Measurements from ENCODE around the gene CCDC144A.

DNA sequence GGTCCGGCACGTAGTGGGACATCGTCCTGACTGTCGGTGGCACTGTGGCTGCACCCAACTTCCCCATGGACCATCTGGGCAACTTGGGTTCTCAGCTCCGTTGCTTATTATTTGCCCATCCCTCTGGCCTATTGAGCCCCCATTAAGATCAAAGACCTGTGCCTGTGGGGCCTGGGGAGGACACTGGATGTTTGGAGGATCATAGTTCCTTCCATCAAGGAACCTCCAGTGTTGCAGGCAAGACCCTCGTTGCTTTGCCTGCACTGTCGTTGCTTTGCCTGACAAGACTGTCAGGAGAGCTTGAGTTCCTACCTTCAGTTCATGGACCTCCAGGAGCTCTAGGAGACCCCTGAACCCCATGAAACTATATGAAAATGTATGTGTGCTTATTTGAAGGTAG is 127.2 kb downstream of the CCDC144A start:
- no peak for TF ChIP-seq ELF4 (IDR thresholded peaks at IDR 0.05)
- TF ChIP-seq FOXK2 (IDR thresholded peaks at IDR 0.05): no peak
- TF ChIP-seq SP1 (IDR thresholded peaks at IDR 0.05): no peak
- TF ChIP-seq TARDBP (IDR thresholded peaks at IDR 0.05): no peak
- TF ChIP-seq NFRKB (IDR thresholded peaks at IDR 0.05): no peak
- TF ChIP-seq HDGF (IDR thresholded peaks at IDR 0.05; ENCODE audit: borderline replicate concordance): no peak
